Cardiac septum (tissue), 1 donor: ENCODE data around the gene WRNIP1. TPM values are rescaled to one million over a fixed set of nuclear protein-coding genes. Genes with fewer than 3 reads are reported as not detected.
"Not testable (repeated sequence)": the region's sequence is repeated elsewhere in the genome, so short reads cannot be mapped to it uniquely, and the experiment has no call there.

ENCODE experiments used
- DNase-seq: peaks from one replicate; pipeline ENCODE4 v3.0.0-alpha.2; 2020; ENCODE audit warnings: low spot score
- intact Hi-C: fragments of 100-400 bp; cut with DNase I; formaldehyde crosslinking; loops from one replicate; pipeline ENCODE4 v1.14.0; 2022
- total RNA-seq: library from RNA; stranded (reverse); fragmentation: NEBNext Ultra II Directional; extraction: Animal tissue kit (Norgen Biotek cat#: 25700); gene quantifications from one replicate; pipeline ENCODE4 v1.2.1, GENCODE V29; 2021
- donor health status: DM: no; HTN: no; CAD: no.

WRNIP1 gene
- total RNA-seq, 1 donor from 2014 or later = 35.2 TPM

- intact Hi-C loops = no loop called here
- DNase-seq = no peak
Observed at GRCh38 chr6:2756241-2756640, 9.0 kb upstream of the WRNIP1 start.

- no peak for DNase-seq
- intact Hi-C loops = no loop called here
Observed at GRCh38 chr6:2756687-2757224, 8.4 kb upstream of the WRNIP1 start.

- intact Hi-C loops = no loop called here
- no peak for DNase-seq
Observed at GRCh38 chr6:2758980-2759379, 6.2 kb upstream of the WRNIP1 start.

- intact Hi-C loops = no loop called here
- DNase-seq = no peak
Observed at GRCh38 chr6:2760882-2761842, 4.0 kb upstream of the WRNIP1 start.

- DNase-seq, intact Hi-C loops: not testable (repeated sequence)
Observed at GRCh38 chr6:2762868-2763267, 2.3 kb upstream of the WRNIP1 start.

- intact Hi-C loops = no loop called here
- no peak for DNase-seq
Observed at GRCh38 chr6:2763345-2763841, 1.8 kb upstream of the WRNIP1 start.

GRCh38 chr6:2763876-2764540 is 1.2 kb upstream of the WRNIP1 start:
- no peak for DNase-seq
- intact Hi-C loops = no loop called here

- DNase-seq = no peak
- intact Hi-C loops = no loop called here
Observed at GRCh38 chr6:2764610-2765165, 505 bp upstream of the WRNIP1 start.

- intact Hi-C loops = no loop called here
- DNase-seq = peak; percentile 78
Observed at GRCh38 chr6:2765896-2766766, 938 bp downstream of the WRNIP1 start.

GRCh38 chr6:2766767-2767656 is 1.8 kb downstream of the WRNIP1 start:
- no peak for DNase-seq
- intact Hi-C loops = no loop called here

GRCh38 chr6:2767657-2768524 is 2.7 kb downstream of the WRNIP1 start:
- DNase-seq = no peak
- intact Hi-C loops = no loop called here

GRCh38 chr6:2768696-2769095 is 3.5 kb downstream of the WRNIP1 start:
- intact Hi-C loops = no loop called here
- no peak for DNase-seq

- peak; percentile 85 for DNase-seq
- intact Hi-C loops = no loop called here
Observed at GRCh38 chr6:2770171-2770570, 5.0 kb downstream of the WRNIP1 start.

GRCh38 chr6:2771079-2771478 is 5.9 kb downstream of the WRNIP1 start:
- intact Hi-C loops = no loop called here
- DNase-seq = no peak

GRCh38 chr6:2772840-2773239 is 7.6 kb downstream of the WRNIP1 start:
- intact Hi-C loops = no loop called here
- DNase-seq = no peak

- no peak for DNase-seq
- intact Hi-C loops = no loop called here
Observed at GRCh38 chr6:2773449-2773848, 8.3 kb downstream of the WRNIP1 start.

- intact Hi-C loops = no loop called here
- no peak for DNase-seq
Observed at GRCh38 chr6:2775003-2775402, 9.8 kb downstream of the WRNIP1 start.
